ENCODE data around the gene KCTD17. TPM values are rescaled to one million over a fixed set of nuclear protein-coding genes. Genes with fewer than 3 reads are reported as not detected.
A peak's percentile ranks its signal among the peaks of the same experiment; 100 is the strongest.

KCTD17 gene
- total RNA-seq, 4 donors from 2014 or later: 7.4 to 24.7 (median 20.2) TPM

GRCh38 chr22:37037669-37038068, 13.9 kb upstream of the KCTD17 start:
- H3K4me1 ChIP-seq: peaks cover 0 to 3% (median 0%) of the 10 kb centered on the region in 4 donors
- no peak overlapping the region for H3K27ac ChIP-seq
- H3K27me3 ChIP-seq: no peaks in the 10 kb centered on the region
- H3K9me3 ChIP-seq: no peaks in the 10 kb centered on the region
- no peak overlapping the region for H3K4me3 ChIP-seq
- TF ChIP-seq EP300 (IDR thresholded peaks at IDR 0.05) (no peak), CTCF (IDR thresholded peaks at IDR 0.05) (no peak), POLR2A (IDR thresholded peaks at IDR 0.05) (no peak)
- H3K36me3 ChIP-seq: no peaks in the 10 kb centered on the region
- no peak for DNase-seq (ENCODE audit: low spot score in 2 of 2)
- WGBS, 2 donors: 54 to 62% methylated on average over 14 of the region's 14 CpGs

- peaks cover 0 to 5% (median 0%) of the 10 kb centered on the region in 4 donors for H3K4me1 ChIP-seq
- TF ChIP-seq CTCF (IDR thresholded peaks at IDR 0.05) (no peak), POLR2A (IDR thresholded peaks at IDR 0.05) (no peak), EP300 (IDR thresholded peaks at IDR 0.05) (no peak)
Observed at GRCh38 chr22:37039466-37039865, 12.1 kb upstream of the KCTD17 start.

GRCh38 chr22:37043209-37043827, 8.2 kb upstream of the KCTD17 start:
- Histone ChIP-seq H3K36me3 (no peaks in the 10 kb centered on the region), H3K27me3 (no peaks in the 10 kb centered on the region), H3K4me1 (peaks cover 0 to 5% (median 0%) of the 10 kb centered on the region in 4 donors), H3K4me3 (no peak overlapping the region), H3K9me3 (no peaks in the 10 kb centered on the region), H3K27ac (no peak overlapping the region)
- TF ChIP-seq POLR2A (IDR thresholded peaks at IDR 0.05): no peak
- no peak for TF ChIP-seq EP300 (IDR thresholded peaks at IDR 0.05)
- TF ChIP-seq CTCF (IDR thresholded peaks at IDR 0.05): no peak
- 60 to 82% methylated on average over 7 of the region's 7 CpGs for WGBS, 2 donors
- no peak for DNase-seq (ENCODE audit: low spot score in 2 of 2)

More at GRCh38 chr22:37039466-37039865, 12.1 kb upstream of the KCTD17 start:
- H3K27me3 ChIP-seq: no peaks in the 10 kb centered on the region
- H3K4me3 ChIP-seq: no peak overlapping the region
- H3K27ac ChIP-seq: no peak overlapping the region
- H3K36me3 ChIP-seq: no peaks in the 10 kb centered on the region
- WGBS, 2 donors: 40 to 50% methylated on average over 2 of the region's 2 CpGs
- no peak for DNase-seq (ENCODE audit: low spot score in 2 of 2)
- no peaks in the 10 kb centered on the region for H3K9me3 ChIP-seq

GRCh38 chr22:37043828-37044538, 7.6 kb upstream of the KCTD17 start:
- peak in 1 of 2 donors; percentile 12 for DNase-seq (ENCODE audit: low spot score in 2 of 2)
- H3K4me3 ChIP-seq: no peak overlapping the region
- H3K36me3 ChIP-seq: no peaks in the 10 kb centered on the region
- TF ChIP-seq POLR2A (IDR thresholded peaks at IDR 0.05) (no peak), CTCF (IDR thresholded peaks at IDR 0.05) (peak; percentile 31 to 53 (median 46))
- H3K27ac ChIP-seq: no peak overlapping the region
- WGBS, 2 donors: 52 to 67% methylated on average over 11 to 15 of the region's 17 CpGs
- H3K27me3 ChIP-seq: no peaks in the 10 kb centered on the region
- no peaks in the 10 kb centered on the region for H3K9me3 ChIP-seq
- H3K4me1 ChIP-seq: peaks cover 0 to 5% (median 0%) of the 10 kb centered on the region in 4 donors

Measured in tibial nerve (tissue), 4 donors.